Measurements from ENCODE around the gene PACS1. TPM values are rescaled to one million over a fixed set of nuclear protein-coding genes. Genes with fewer than 3 reads are reported as not detected.
A peak's percentile ranks its signal among the peaks of the same experiment; 100 is the strongest.

PACS1 gene
- polyA plus RNA-seq, 1 of the 3 experiments (the other 2 are of a cell fraction): 37.3 TPM

- no peak for TF ChIP-seq CTCF (IDR thresholded peaks at IDR 0.05)
- peak; percentile 57 for TF ChIP-seq TCF12 (IDR thresholded peaks at IDR 0.05)
- TF ChIP-seq USF2 (IDR thresholded peaks at IDR 0.05; ENCODE audit: borderline replicate concordance, low read depth, low read length): no peak
- no peak for TF ChIP-seq RXRA (IDR thresholded peaks at IDR 0.05; ENCODE audit: borderline replicate concordance, low read depth)
- no peak for TF ChIP-seq EZH2phosphoT487 (IDR thresholded peaks at IDR 0.05; ENCODE audit: borderline replicate concordance, low read depth)
- TF ChIP-seq SMC3 (IDR thresholded peaks at IDR 0.05; ENCODE audit: low read depth, low read length): no peak
- no peak for TF ChIP-seq FOXM1 (IDR thresholded peaks at IDR 0.05; ENCODE audit: low read depth)
- TF ChIP-seq, protein P1, sequence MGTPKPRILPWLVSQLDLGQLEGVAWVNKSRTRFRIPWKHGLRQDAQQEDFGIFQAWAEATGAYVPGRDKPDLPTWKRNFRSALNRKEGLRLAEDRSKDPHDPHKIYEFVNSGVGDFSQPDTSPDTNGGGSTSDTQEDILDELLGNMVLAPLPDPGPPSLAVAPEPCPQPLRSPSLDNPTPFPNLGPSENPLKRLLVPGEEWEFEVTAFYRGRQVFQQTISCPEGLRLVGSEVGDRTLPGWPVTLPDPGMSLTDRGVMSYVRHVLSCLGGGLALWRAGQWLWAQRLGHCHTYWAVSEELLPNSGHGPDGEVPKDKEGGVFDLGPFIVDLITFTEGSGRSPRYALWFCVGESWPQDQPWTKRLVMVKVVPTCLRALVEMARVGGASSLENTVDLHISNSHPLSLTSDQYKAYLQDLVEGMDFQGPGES (IDR thresholded peaks at IDR 0.05; ENCODE audit: low read depth, low read length): no peak
- peak; percentile 67 for TF ChIP-seq FOSL2 (IDR thresholded peaks at IDR 0.05; ENCODE audit: borderline replicate concordance, low read depth)
These were observed 10.2 kb downstream of the PACS1 start (continued) for GRCh38 chr11:66080055-66080817.

GRCh38 chr11:66081505-66081904, 11.4 kb downstream of the PACS1 start:
- Histone ChIP-seq H3K36me3 (replicated peaks in 1 of 2; ENCODE audit: control insufficient read depth in 1 of 2, insufficient read depth in 2 of 2, low read length in 1 of 2) (peaks cover 0 to 4% of the 10 kb centered on the region in 2 experiments), H2AFZ (ENCODE audit: low read depth) (no peak overlapping the region), H3K79me2 (ENCODE audit: insufficient read depth) (peaks cover 100% of the 10 kb centered on the region), H3K27me3 (ENCODE audit: insufficient read depth) (no peaks in the 10 kb centered on the region), H3K4me1 (ENCODE audit: control insufficient read depth in 1 of 2, insufficient read depth in 2 of 2, low read depth in 1 of 2, low read length in 1 of 2) (peaks cover 47 to 51% of the 10 kb centered on the region in 2 experiments), H3K27ac (ENCODE audit: low read depth in 2 of 2, low read length in 1 of 2) (peak overlapping the region; percentile 58 to 80), H3K4me2 (peak overlapping the region; percentile 54), H3K9me2 (no peaks in the 10 kb centered on the region), H3F3A (replicated peaks; ENCODE audit: insufficient read depth) (peaks cover 31% of the 10 kb centered on the region), H3K9me3 (no peaks in the 10 kb centered on the region), H4K20me1 (ENCODE audit: insufficient read depth) (peaks cover 52% of the 10 kb centered on the region), H3K4me3 (ENCODE audit: low read depth in 2 of 2, low read length in 1 of 2) (no peak overlapping the region), H3K9ac (peak overlapping the region; percentile 37; the same call in 1 of the 2 replicates)
- no peak for DNase-seq
- CTCF ChIA-PET: interaction anchor here (1.0 to 8.2 kb wide), 5 partner anchors 12 to 53 kb away, joined by 3 to 71 read pairs (median 3); partner anchors contain the start of gene PACS1
- TF ChIP-seq EP300 (IDR thresholded peaks at IDR 0.05; ENCODE audit: borderline replicate concordance in 1 of 2, low read depth in 1 of 2, low read length in 1 of 2) (no peak), PBX3 (IDR thresholded peaks at IDR 0.05) (0 out of 2 replicates have a peak, but pooled peaks have one; percentile 32), MXI1 (IDR thresholded peaks at IDR 0.05; ENCODE audit: low read depth, low read length) (0 out of 2 replicates have a peak, but pooled peaks have one; percentile 19), FOXJ3 (CRISPR knock-in tag; IDR thresholded peaks at IDR 0.05) (no peak)
- TF ChIP-seq, protein P2, sequence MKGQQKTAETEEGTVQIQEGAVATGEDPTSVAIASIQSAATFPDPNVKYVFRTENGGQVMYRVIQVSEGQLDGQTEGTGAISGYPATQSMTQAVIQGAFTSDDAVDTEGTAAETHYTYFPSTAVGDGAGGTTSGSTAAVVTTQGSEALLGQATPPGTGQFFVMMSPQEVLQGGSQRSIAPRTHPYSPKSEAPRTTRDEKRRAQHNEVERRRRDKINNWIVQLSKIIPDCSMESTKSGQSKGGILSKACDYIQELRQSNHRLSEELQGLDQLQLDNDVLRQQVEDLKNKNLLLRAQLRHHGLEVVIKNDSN (IDR thresholded peaks at IDR 0.05; ENCODE audit: borderline replicate concordance, low read depth): no peak
- TF ChIP-seq, protein P3, sequence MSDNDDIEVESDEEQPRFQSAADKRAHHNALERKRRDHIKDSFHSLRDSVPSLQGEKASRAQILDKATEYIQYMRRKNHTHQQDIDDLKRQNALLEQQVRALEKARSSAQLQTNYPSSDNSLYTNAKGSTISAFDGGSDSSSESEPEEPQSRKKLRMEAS (IDR thresholded peaks at IDR 0.05; ENCODE audit: low read depth): no peak
- POLR2A ChIA-PET: no interaction called here
- 40% methylated on average over 5 of the region's 5 CpGs for WGBS (ENCODE audit: low lambda C conversion rate)

Data from SK-N-SH (cell line).